DOHH2 (cell line): ENCODE measurements around the gene LIAS.
A peak's percentile ranks its signal among the peaks of the same experiment; 100 is the strongest.

Source experiments
- H3F3A ChIP-seq: fragments of 200-600 bp; sonication (generic), shearing (Covaris generic); 2 replicates; pipeline ENCODE4 v1.6.0; 2016; ENCODE audit warnings: antibody characterized with exemption, mild to moderate bottlenecking; ENCODE audit not compliant: control insufficient read depth, insufficient read depth
- H3K27ac ChIP-seq: fragments of 200-600 bp; sonication (generic); 2 replicates; pipeline ENCODE4 v1.5.1; 2014; ENCODE audit warnings: low read depth, mild to moderate bottlenecking, low read length, moderate library complexity
- H3K27me3 ChIP-seq: fragments of 200-600 bp; sonication (generic); 2 replicates; pipeline ENCODE4 v1.6.1; 2014; ENCODE audit warnings: mild to moderate bottlenecking, low read length, mixed read lengths; ENCODE audit not compliant: control insufficient read depth
- H3K36me3 ChIP-seq: fragments of 200-600 bp; sonication (generic); 2 replicates; pipeline ENCODE4 v1.6.1; 2014; ENCODE audit warnings: mild to moderate bottlenecking, low read length, moderate library complexity, mixed read lengths; ENCODE audit not compliant: control insufficient read depth
- H3K4me1 ChIP-seq: fragments of 200-600 bp; sonication (generic); 2 replicates; pipeline ENCODE4 v1.6.1; 2014; ENCODE audit warnings: mild to moderate bottlenecking, low read length, mixed read lengths; ENCODE audit not compliant: control insufficient read depth
- H3K4me2 ChIP-seq: fragments of 200-600 bp; sonication (generic); 2 replicates; pipeline ENCODE4 v1.6.0; 2014; ENCODE audit warnings: mild to moderate bottlenecking, low read length, moderate library complexity
- H3K4me3 ChIP-seq: fragments of 200-600 bp; sonication (generic); 2 replicates; pipeline ENCODE4 v1.5.1; 2014; ENCODE audit warnings: mild to moderate bottlenecking, low read length, mixed read lengths
- H3K79me2 ChIP-seq: fragments of 200-600 bp; sonication (generic); 2 replicates; pipeline ENCODE4 v1.6.1; 2014; ENCODE audit warnings: mild to moderate bottlenecking, low read length, mixed read lengths; ENCODE audit not compliant: control insufficient read depth
- H3K9me2 ChIP-seq: fragments of 200-600 bp; sonication (generic); replicated peaks from 2 replicates; pipeline ENCODE4 v1.6.1; 2014; ENCODE audit warnings: mild to moderate bottlenecking, low read length, mixed read lengths; ENCODE audit not compliant: control insufficient read depth
- H3K9me3 ChIP-seq: fragments of 200-600 bp; sonication (generic); 2 replicates; pipeline ENCODE4 v1.6.1; 2014; ENCODE audit warnings: antibody characterized with exemption, low read length, mixed read lengths; ENCODE audit not compliant: control insufficient read depth, insufficient read depth
- H4K20me1 ChIP-seq: fragments of 200-600 bp; sonication (generic); 2 replicates; pipeline ENCODE4 v1.6.0; 2014; ENCODE audit warnings: low read depth, mild to moderate bottlenecking, antibody characterized with exemption, low read length, moderate library complexity; ENCODE audit not compliant: control insufficient read depth, insufficient read depth
- CTCF ChIP-seq: fragments of 200-600 bp; sonication (generic); IDR thresholded peaks from one replicate; pipeline ENCODE4 v1.5.1; 2014; ENCODE audit warnings: antibody characterized with exemption, mild to moderate bottlenecking, low read depth, low read length; ENCODE audit not compliant: poor library complexity, severe bottlenecking
- EZH2phosphoT487 ChIP-seq: fragments of 200-600 bp; sonication (generic); IDR thresholded peaks from 2 replicates; pipeline ENCODE4 v1.6.1; 2017; ENCODE audit warnings: borderline replicate concordance, mild to moderate bottlenecking, antibody characterized with exemption, low read length, moderate library complexity, mixed read lengths

The LIAS gene

DNA sequence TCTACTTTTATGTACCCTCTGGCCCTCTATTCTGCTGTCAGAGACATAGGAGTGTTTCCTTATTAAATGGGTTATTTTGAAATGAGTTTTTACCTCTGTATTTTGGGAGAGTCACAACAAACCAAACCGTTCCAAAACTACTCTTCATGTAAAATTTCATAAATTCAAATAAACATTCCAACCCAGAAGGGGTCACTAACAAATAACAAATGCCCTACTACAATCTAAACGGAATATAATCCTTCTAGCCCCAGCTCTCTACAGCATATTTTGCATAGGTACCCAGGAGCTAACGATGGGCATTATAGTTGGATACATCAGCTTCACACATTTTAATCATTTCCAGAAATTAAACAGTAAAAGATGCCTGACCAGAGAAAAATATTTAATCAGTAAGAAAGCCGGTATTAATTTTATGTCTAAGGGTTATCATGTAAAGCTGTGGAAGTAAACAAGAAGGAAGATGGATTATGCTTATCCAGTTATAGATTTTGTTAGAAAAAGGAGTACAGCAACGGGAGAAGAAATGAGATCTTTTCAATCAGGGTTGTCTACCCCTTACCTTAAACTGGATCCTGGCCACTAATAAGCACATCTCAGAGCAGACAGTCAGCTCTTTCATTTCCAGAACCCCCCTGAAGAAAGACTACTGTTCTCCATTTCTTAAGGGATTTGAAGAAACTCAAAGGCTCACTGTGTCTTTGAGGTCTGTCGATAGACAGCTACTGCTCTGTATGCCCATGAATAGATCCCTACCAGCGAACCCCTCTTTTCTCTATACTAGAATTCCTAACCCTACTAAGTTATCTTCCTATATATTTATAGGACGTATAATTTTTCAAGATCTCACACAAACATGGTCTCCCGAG lies 67.2 kb downstream of the LIAS start:
- H3K27me3 ChIP-seq, result no peaks in the 10 kb centered on the region
- H3F3A ChIP-seq, result no peaks in the 10 kb centered on the region; the same call in 1 of the 2 replicates
- peaks cover 36% of the 10 kb centered on the region for H3K79me2 ChIP-seq
- 0 out of 2 replicates have a peak, but pooled peaks cover 5% of the 10 kb centered on the region for H3K36me3 ChIP-seq
- peak overlapping the region; percentile 91 for H3K4me3 ChIP-seq
- no peaks in the 10 kb centered on the region for H3K9me2 ChIP-seq
- H3K9me3 ChIP-seq, result peaks cover 5% of the 10 kb centered on the region; the same call in 1 of the 2 replicates
- H3K4me2 ChIP-seq, result peak overlapping the region; percentile 92
- H3K27ac ChIP-seq, result no peak overlapping the region
- TF ChIP-seq CTCF (no peak), EZH2phosphoT487 (no peak)
- H4K20me1 ChIP-seq, result no peaks in the 10 kb centered on the region
- H3K4me1 ChIP-seq, result peaks cover 15% of the 10 kb centered on the region

DNA sequence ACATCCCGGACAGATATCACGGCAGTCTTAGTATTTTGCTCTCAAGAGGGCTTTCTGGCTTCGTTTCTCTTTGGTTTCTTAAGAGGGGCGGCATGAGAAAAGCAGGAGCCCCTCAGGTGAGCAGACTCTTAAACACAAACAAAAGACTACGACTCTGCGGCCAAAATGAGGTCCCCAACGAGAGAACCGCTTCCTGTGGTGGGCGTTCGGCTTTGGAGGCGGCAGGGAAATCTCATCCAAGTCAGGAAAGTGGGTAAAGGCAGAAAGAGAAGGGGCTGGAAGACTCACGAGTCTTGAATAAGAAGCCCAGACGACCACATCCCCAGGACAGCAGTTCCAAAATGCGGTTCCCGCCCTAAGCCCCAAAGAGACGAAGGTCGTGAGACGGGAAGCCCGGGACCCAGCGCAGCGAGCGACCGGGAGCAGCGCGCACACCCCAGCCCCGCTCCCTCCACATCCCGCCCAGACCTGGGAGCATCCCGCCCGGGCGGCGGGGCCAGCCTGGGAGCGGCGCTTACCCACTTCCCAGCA lies 68.0 kb downstream of the LIAS start:
- H3K9me2 ChIP-seq, result no peaks in the 10 kb centered on the region
- peaks cover 36% of the 10 kb centered on the region for H3K79me2 ChIP-seq
- H4K20me1 ChIP-seq, result no peaks in the 10 kb centered on the region
- peak overlapping the region; percentile 92 for H3K4me2 ChIP-seq
- H3K4me3 ChIP-seq, result peak overlapping the region; percentile 91
- H3K9me3 ChIP-seq, result peaks cover 12% of the 10 kb centered on the region
- H3K27me3 ChIP-seq, result no peaks in the 10 kb centered on the region
- H3K36me3 ChIP-seq, result peaks cover 5% of the 10 kb centered on the region; the same call in 1 of the 2 replicates
- H3K4me1 ChIP-seq, result peaks cover 15% of the 10 kb centered on the region
- 0 out of 2 replicates have a peak overlapping the region, but pooled peaks have one; percentile 6 for H3K27ac ChIP-seq
- no peaks in the 10 kb centered on the region; the same call in 1 of the 2 replicates for H3F3A ChIP-seq
- TF ChIP-seq EZH2phosphoT487 (no peak), CTCF (no peak)

DNA sequence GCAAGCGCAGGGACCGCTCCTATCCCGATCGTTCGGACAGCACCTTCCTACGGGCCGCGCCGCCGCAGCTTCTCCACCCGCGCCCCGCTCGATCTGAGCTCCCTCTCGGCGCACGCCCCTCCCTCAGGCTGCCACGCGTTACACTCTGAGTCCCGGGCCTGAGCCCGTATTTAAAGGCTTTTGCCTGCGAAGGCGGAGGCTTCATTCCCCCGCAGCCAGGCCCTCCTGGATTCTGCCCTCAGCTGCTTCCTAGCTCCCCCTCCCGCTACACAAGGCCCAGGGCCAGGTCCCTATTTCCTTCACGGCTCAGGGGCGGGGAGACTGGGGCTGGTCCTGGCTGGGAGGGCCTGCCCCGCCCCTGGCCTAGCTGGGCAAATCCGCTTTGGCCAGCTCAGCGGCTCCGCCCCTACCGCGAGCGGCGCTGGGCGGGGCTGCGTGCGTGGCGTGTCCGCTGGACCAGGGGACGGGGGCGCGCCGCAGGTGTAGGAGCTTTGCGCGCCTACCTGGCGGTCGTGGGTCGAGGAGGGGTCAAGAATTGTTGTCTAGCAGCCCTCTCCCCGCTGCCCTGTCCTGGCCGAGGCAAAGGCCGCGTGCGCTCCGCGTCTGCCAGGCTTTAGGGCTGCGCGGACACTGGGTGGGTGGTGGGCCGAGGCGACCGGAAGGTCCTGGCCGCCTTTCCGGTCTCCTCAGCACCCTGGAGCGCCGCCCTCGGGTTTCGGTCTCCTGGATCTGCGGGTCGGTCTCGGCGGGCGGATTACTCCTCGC lies 68.6 kb downstream of the LIAS start, which contains the start of gene UGDH:
UGDH (minus strand) TSS at position 144 of the 765 bp plus-strand sequence. CDS start 5,927 bp downstream, outside the sequence.
- H3K79me2 ChIP-seq, result peaks cover 35% of the 10 kb centered on the region

More for the DNA sequence above, 68.6 kb downstream of the LIAS start, which contains the start of gene UGDH:
- Histone ChIP-seq H3K9me3 (peaks cover 15% of the 10 kb centered on the region), H3K9me2 (no peaks in the 10 kb centered on the region), H3K4me1 (peaks cover 15% of the 10 kb centered on the region), H4K20me1 (no peaks in the 10 kb centered on the region), H3K27ac (0 out of 2 replicates have a peak within 1 kb of the TSS, but pooled peaks have one; percentile 6), H3K4me3 (peak within 1 kb of the TSS; percentile 91), H3K27me3 (no peaks in the 10 kb centered on the region), H3K4me2 (peak within 1 kb of the TSS; percentile 92), H3K36me3 (peaks cover 7% of the 10 kb centered on the region; the same call in 1 of the 2 replicates), H3F3A (no peaks in the 10 kb centered on the region)
- TF ChIP-seq CTCF, result no peak
- TF ChIP-seq EZH2phosphoT487, result no peak
